Stimulated activated CD8-positive, alpha-beta memory T cell treated with anti-CD3 and anti-CD28 coated beads, Interleukin-12 subunit alpha, Interleukin-12 subunit beta, amount 100 ng/mL, for 1 hour (primary cell): Measurements from ENCODE around the gene CHST15.

Experiments
- DNase-seq: peaks from one replicate; pipeline ENCODE4 v3.0.0-alpha.2; 2020; ENCODE audit warnings: low read depth

CHST15 gene

DNA sequence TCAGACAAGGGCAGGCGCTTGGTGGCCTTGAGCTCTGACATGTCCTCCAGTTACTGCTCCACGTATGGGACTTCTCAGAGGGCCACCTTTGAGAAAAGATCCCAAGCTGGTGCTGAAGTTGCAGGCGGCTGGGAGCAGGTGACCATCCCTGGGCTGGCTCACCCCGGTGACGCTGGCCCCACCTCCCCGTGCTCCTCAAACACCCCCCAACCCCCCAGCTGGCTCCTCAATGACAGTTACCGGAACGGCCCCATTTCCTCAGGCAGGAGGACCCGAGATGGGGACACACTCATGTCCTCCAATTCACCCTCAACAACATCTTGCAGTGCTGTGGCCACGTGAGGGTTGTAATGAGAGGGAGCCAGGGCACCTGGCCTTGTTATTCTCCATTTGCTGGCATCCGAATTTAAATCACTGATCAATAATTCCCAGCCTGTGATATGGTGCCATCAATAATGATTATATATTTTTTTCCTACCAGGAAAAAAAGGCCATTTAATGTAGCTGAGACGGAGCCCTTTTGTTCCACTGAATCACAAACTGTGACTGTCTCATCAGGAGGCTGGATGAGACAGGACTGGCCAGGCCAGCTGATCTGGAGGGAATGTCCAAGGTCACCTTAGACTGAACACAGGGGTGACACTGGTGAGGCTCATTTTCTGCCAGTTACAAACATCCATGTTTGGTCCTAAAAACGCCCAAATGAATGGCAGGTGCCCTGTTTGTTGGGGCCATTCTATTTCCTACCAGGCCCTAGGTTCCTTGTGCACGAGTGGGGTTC lies 64.5 kb downstream of the CHST15 start:
- DNase-seq: no peak

- no peak for DNase-seq
Measured at GRCh38 chr10:124027651-124028050, 65.7 kb downstream of the CHST15 start.

GRCh38 chr10:124027031-124027611 lies 66.3 kb downstream of the CHST15 start:
- no peak for DNase-seq

DNA sequence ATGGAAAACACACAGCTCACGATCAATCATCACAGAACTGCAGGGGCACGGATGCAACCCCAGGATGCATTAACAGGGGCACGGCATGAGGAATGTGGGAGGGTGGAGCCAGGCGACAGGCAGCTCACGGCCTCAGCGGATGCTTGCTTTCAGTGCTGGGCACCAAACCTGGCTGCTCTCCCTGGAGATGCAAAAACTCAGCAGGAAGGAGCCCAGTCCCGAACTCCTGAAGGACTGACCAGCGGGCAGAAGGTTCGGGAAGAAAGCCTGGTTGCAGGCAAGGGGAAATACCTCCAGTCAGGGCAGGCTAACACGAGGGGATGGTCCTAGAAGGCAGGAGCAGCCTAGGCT lies 66.8 kb downstream of the CHST15 start:
- no peak for DNase-seq

GRCh38 chr10:124025660-124026588 lies 67.5 kb downstream of the CHST15 start:
- DNase-seq: no peak

DNA sequence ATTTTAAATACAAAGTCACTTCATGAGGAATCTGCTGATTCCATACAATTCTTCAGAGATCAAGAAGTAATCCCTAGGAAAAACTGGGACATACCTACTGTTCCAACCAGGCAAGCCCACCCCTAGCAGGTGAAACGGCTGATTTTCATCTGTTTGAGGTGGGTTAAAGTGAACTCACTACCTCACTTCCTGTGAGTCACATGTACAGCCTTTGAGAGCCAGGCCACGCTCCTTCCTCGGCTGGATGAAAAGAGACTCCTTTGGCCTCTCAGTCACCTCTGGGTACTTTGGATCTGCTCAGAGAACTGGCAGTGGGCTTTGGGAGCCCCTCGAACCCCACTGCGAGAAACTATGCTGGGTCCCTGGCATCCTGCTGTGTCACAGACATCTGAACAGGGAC lies 68.2 kb downstream of the CHST15 start:
- no peak for DNase-seq

GRCh38 chr10:124022066-124022465 lies 71.3 kb downstream of the CHST15 start:
- no peak for DNase-seq

DNA sequence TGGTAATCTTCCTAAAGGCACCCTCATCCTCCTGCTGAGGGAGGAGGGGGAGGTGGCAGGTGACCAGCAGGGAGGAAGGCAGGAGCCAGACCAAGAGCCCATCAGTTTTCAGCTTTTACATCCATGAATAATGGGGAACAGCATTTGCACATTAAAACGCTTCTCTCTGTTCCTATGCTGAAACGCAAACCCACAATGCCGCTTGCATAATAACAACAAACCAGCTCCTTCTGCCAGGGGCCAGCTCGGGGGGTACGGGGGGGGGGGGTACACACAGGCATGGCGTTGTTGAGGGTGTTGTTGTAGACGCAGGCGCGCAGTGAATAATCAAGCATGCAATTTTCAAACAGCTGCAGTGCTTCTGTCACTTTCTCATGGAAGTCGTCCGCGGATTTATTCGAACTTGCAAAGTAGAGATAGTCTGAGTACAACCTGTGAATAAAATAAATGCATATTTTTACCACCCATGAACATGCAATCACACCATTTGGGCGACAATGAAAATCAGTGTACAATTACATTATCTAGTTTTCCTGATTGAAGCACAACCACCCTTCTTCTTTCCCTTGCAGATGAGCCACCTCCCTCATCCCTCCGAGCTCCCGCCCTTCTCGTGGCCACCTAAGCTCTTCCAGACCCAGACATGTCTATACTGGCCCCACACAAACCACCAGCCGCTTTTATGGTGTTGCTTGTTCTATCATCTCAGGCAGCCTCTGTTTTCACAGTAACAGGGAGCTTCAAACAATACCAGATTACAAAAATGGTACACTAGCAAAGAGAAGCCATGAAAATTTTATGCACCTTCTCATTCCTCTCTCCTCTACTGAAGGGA lies 72.2 kb downstream of the CHST15 start:
- DNase-seq: no peak

GRCh38 chr10:124019886-124020797 lies 73.3 kb downstream of the CHST15 start:
- no peak for DNase-seq

- DNase-seq: no peak
Measured at GRCh38 chr10:124018886-124019525, 74.4 kb downstream of the CHST15 start.

DNA sequence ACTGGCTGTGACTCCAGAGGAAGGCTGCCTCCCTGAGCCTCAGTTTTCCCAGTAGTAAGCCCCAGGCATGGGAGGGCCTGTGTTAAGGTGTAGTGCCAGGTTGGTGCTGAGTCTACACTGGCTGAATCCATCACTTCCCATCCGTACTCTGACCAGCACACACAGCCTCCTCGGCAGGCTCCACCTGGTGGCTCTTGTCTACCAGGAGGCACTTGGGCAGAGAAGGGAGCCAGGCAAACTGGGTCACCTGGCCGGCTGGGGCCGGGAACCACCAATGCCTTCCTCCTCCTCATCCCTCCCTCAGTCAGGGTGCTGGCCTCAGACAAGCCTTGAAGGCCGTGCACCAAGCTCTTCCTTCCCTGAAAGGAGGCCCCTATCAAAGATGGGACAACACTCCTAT lies 75.7 kb downstream of the CHST15 start:
- no peak for DNase-seq

DNA sequence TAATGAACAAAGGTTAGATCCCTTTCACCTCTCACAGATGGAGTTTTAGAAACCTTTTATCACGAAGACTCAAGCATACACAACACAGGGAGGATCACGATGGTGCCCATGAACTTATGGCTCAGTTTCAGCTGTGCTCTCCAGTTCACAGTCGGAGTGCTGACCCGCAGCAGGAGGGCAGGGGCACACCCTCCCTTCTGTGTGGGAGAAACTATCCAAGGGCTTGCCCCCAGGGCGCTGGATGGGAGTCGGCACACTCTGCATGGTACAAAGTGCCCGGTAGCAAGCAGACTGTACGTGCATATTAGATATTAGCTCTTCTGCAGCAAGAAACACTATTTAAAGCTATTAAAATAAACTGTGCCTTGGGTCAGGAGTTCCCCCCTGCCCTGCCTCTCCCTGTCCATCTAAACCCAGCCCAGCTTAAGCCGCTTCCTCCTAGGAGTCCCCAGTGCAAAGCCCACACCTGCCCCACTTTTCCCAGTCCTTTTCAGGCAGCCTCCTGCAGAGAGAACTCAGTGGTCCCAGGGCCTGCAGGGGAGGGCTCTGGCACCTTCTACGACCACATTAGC lies 76.5 kb downstream of the CHST15 start:
- DNase-seq: no peak

- DNase-seq: no peak
Measured at GRCh38 chr10:124015991-124016390, 77.4 kb downstream of the CHST15 start.

DNA sequence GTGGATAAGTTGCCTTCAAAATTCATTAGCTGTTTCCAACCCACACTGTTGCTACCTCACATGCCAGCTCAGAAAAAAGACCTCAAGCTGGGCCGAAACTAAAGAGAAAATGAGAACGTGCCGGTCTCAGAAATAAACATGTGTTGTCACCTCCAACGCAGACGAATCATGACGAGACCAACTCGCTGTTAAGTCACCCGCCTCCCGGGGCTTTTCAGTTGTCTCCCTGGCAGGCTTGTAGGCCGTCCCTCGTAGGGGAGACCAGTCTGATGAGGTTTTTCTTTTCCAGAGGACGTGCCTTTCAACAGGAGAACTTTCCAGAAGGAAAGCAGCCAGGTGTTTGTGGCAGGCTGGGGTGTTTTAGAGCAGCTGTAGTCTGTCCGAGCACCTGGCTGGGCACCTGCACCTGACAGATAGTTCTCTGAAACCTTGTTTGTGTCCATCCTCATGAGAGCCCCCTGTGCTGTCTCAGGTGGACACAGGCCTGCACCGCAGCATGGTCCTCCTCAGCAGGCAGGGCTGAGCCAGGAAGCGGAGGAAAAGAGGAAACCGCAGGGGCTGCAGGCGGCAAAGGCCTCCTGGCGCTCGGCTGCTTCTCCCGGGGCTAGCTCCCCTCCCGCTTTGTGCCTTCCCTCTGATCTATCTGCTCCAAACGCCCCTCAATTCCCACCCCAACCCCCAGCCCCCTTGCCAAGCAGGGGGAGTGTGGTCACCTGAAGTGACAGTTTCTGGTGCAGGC lies 78.8 kb downstream of the CHST15 start:
- no peak for DNase-seq

- no peak for DNase-seq
Measured at GRCh38 chr10:124013916-124014315, 79.5 kb downstream of the CHST15 start.

- no peak for DNase-seq
Measured at GRCh38 chr10:124012991-124013390, 80.4 kb downstream of the CHST15 start.

- DNase-seq: no peak
Measured at GRCh38 chr10:124012583-124012982, 80.8 kb downstream of the CHST15 start.

GRCh38 chr10:124012066-124012465 lies 81.3 kb downstream of the CHST15 start:
- DNase-seq: no peak

GRCh38 chr10:124011464-124011863 lies 81.9 kb downstream of the CHST15 start:
- DNase-seq: no peak
